GM12878 (cell line): ENCODE measurements around the gene SQOR. TPM values are rescaled to one million over a fixed set of nuclear protein-coding genes. Genes with fewer than 3 reads are reported as not detected.

Experiments
- ASH2L ChIP-seq: fragments of 300-600, 200-600 bp; sonication (generic); IDR thresholded peaks from 2 replicates; pipeline ENCODE4 v1.6.1; 2017; ENCODE audit warnings: low read depth, mild to moderate bottlenecking, borderline replicate concordance
- BCL3 ChIP-seq: IDR thresholded peaks from 2 replicates; pipeline ENCODE4 v1.6.1; 2011; ENCODE audit warnings: borderline replicate concordance, low read depth, mild to moderate bottlenecking, moderate library complexity, low read length; ENCODE audit not compliant: insufficient read depth, poor library complexity, severe bottlenecking
- BMI1 ChIP-seq: fragments of 450-650 bp; IDR thresholded peaks from 2 replicates; pipeline ENCODE4 v1.6.1; 2016; ENCODE audit warnings: mild to moderate bottlenecking, moderate library complexity, borderline replicate concordance
- CBX3 ChIP-seq: fragments of 200-600 bp; sonication (generic); IDR thresholded peaks from 2 replicates; pipeline ENCODE4 v1.6.1; 2016; ENCODE audit warnings: low read depth, borderline replicate concordance
- CHD1 ChIP-seq: IDR thresholded peaks from 2 replicates; pipeline ENCODE4 v1.6.1; 2012; ENCODE audit warnings: low read depth, low read length, improper control_type of control experiment
- E2F4 ChIP-seq: IDR thresholded peaks from 2 replicates; pipeline ENCODE4 v1.6.1; 2012; ENCODE audit warnings: low read depth, low read length, improper control_type of control experiment
- HCFC1 ChIP-seq: fragments of 150-350 bp; IDR thresholded peaks from 2 replicates; pipeline ENCODE4 v1.6.1; 2014; ENCODE audit warnings: low read length
- MEF2A ChIP-seq: IDR thresholded peaks from 2 replicates; pipeline ENCODE4 v1.6.1; 2011; ENCODE audit warnings: low read depth, mild to moderate bottlenecking, low read length, moderate library complexity; ENCODE audit not compliant: insufficient read depth
- MTA2 ChIP-seq: fragments of 450-650 bp; IDR thresholded peaks from 2 replicates; pipeline ENCODE4 v1.6.1; 2016; ENCODE audit warnings: low read depth, mild to moderate bottlenecking, moderate library complexity
- MXI1 ChIP-seq: fragments of 150-350 bp; IDR thresholded peaks from 2 replicates; pipeline ENCODE4 v1.6.1; 2011; ENCODE audit warnings: low read depth, mild to moderate bottlenecking, inconsistent platforms, low read length, improper control_type of control experiment
- PAX5 ChIP-seq: IDR thresholded peaks from 2 replicates; pipeline ENCODE4 v1.6.1; 2011; ENCODE audit warnings: low read depth, low read length, borderline replicate concordance
- RCOR1 ChIP-seq: conservative IDR thresholded peaks from 2 replicates; pipeline ENCODE4 v1.6.1; 2012; ENCODE audit warnings: low read depth, low read length, improper control_type of control experiment
- SP1 ChIP-seq: IDR thresholded peaks from one replicate; pipeline ENCODE4 v1.6.1; 2011; ENCODE audit warnings: low read depth, low read length
- YBX1 ChIP-seq: fragments of 450-650 bp; IDR thresholded peaks from 2 replicates; pipeline ENCODE4 v1.6.1; 2016; ENCODE audit warnings: antibody characterized with exemption
- polyA plus RNA-seq, 11 experiments: library from polyadenylated mRNA; depleted of rRNA in 4 of 11; unstranded in 6 of 11; stranded (reverse) in 5 of 11; fragments of >200 nt; fragmentation: Nextera tagmentation in 4 of 11; fragmentation: Illumina TruSeq in 1 of 11; extraction: Ambion mirVana in 4 of 11; extraction: Trizol in 1 of 11; gene quantifications; 1 replicate in 1 of 11; 2 replicates in 10 of 11; pipeline versions ENCODE4 v1.2.1 to v1.2.3, GENCODE V29; 2011 to 2016; ENCODE audit warnings: inconsistent platforms in 2 of 11, missing spikeins in 2 of 11, low read depth in 1 of 11
- total RNA-seq, 4 experiments: library from RNA; depleted of rRNA in 3 of 4; stranded (reverse); fragments of >200 nt in 3 of 4; fragmentation: Illumina TruSeq in 1 of 4; extraction: Trizol in 1 of 4; gene quantifications; 2 replicates each; pipeline versions ENCODE4 v1.2.1 to v1.2.3, GENCODE V29; 2013 to 2021
- TF ChIP-seq, protein P1 (sequence below): fragments of 450-650 bp; IDR thresholded peaks from 2 replicates; pipeline ENCODE4 v1.6.1; 2017; ENCODE audit warnings: low read depth, mild to moderate bottlenecking, moderate library complexity
- TF ChIP-seq, protein P2 (sequence below): fragments of 450-650 bp; IDR thresholded peaks from 2 replicates; pipeline ENCODE4 v1.6.1; 2018; ENCODE audit warnings: mild to moderate bottlenecking, low read depth, moderate library complexity; ENCODE audit not compliant: partially characterized antibody

SQOR gene
- total and polyA plus RNA-seq, 10 of the 15 experiments (the other 5 are each of a cell fraction or from before 2014, with no cell fraction given): 14.5 to 74.7 (median 44.2) TPM

DNA sequence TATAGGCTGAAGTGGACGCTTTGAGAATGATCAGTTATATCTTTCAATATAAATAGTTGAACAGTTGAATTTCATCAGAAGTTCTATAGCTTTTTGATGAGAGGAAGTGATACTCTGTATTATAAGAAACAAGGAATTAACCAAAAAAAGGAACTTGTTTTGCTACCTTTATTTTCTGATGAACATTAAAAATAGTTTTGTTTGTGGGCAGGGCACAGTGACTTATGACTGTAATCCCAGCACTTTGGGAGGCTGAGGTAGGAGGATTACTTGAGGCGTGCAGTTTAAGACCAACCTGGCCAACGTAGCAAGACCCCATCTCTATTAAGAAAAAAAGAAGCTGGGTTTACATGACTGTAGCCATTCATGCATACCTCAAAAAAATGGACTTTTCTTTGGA, 30.9 kb upstream of the SQOR start (continued):
- TF ChIP-seq E2F4 (no peak), MTA2 (no peak), BCL3 (no peak), CHD1 (no peak), HCFC1 (no peak), MXI1 (no peak), SP1 (no peak), CBX3 (no peak), PAX5 (no peak), ASH2L (no peak), BMI1 (no peak), YBX1 (no peak), RCOR1 (no peak), MEF2A (0 out of 2 replicates have a peak, but pooled peaks have one; percentile 22)
- TF ChIP-seq, protein P1, sequence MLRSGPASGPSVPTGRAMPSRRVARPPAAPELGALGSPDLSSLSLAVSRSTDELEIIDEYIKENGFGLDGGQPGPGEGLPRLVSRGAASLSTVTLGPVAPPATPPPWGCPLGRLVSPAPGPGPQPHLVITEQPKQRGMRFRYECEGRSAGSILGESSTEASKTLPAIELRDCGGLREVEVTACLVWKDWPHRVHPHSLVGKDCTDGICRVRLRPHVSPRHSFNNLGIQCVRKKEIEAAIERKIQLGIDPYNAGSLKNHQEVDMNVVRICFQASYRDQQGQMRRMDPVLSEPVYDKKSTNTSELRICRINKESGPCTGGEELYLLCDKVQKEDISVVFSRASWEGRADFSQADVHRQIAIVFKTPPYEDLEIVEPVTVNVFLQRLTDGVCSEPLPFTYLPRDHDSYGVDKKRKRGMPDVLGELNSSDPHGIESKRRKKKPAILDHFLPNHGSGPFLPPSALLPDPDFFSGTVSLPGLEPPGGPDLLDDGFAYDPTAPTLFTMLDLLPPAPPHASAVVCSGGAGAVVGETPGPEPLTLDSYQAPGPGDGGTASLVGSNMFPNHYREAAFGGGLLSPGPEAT: no peak
- TF ChIP-seq, protein P2, sequence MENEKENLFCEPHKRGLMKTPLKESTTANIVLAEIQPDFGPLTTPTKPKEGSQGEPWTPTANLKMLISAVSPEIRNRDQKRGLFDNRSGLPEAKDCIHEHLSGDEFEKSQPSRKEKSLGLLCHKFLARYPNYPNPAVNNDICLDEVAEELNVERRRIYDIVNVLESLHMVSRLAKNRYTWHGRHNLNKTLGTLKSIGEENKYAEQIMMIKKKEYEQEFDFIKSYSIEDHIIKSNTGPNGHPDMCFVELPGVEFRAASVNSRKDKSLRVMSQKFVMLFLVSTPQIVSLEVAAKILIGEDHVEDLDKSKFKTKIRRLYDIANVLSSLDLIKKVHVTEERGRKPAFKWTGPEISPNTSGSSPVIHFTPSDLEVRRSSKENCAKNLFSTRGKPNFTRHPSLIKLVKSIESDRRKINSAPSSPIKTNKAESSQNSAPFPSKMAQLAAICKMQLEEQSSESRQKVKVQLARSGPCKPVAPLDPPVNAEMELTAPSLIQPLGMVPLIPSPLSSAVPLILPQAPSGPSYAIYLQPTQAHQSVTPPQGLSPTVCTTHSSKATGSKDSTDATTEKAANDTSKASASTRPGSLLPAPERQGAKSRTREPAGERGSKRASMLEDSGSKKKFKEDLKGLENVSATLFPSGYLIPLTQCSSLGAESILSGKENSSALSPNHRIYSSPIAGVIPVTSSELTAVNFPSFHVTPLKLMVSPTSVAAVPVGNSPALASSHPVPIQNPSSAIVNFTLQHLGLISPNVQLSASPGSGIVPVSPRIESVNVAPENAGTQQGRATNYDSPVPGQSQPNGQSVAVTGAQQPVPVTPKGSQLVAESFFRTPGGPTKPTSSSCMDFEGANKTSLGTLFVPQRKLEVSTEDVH: no peak
